Measurements from ENCODE around the gene TXLNA.

The TXLNA gene

GRCh38 chr1:32215629-32216480 is 36.4 kb downstream of the TXLNA start:
- FAIRE-seq: no peak

GRCh38 chr1:32216566-32216965 is 37.1 kb downstream of the TXLNA start:
- FAIRE-seq: no peak

GRCh38 chr1:32219022-32219421 is 39.5 kb downstream of the TXLNA start:
- no peak for FAIRE-seq

GRCh38 chr1:32220746-32221580 is 41.5 kb downstream of the TXLNA start:
- no peak for FAIRE-seq

- no peak for FAIRE-seq
These were observed 42.1 kb downstream of the TXLNA start for GRCh38 chr1:32221581-32221979.

- peak; percentile 44 for FAIRE-seq
These were observed 42.7 kb downstream of the TXLNA start, which contains the start of the genes EIF3I and TMEM234 for GRCh38 chr1:32221980-32222755. TSS of gene EIF3I (plus strand) at chr1:32222407. CDS start at chr1:32222442, 35 bp downstream. TSS of gene TMEM234 (minus strand) at chr1:32222353. CDS start at chr1:32222322, 31 bp downstream.

- FAIRE-seq: no peak
These were observed 44.2 kb downstream of the TXLNA start for GRCh38 chr1:32223683-32224082.

- no peak for FAIRE-seq
These were observed 44.8 kb downstream of the TXLNA start for GRCh38 chr1:32224285-32224684.

GRCh38 chr1:32228771-32229170 is 49.3 kb downstream of the TXLNA start:
- no peak for FAIRE-seq

GRCh38 chr1:32231843-32232432 is 52.5 kb downstream of the TXLNA start:
- no peak for FAIRE-seq

GRCh38 chr1:32232558-32233304 is 53.3 kb downstream of the TXLNA start:
- FAIRE-seq: no peak

- no peak for FAIRE-seq
These were observed 55.3 kb downstream of the TXLNA start for GRCh38 chr1:32234792-32235191.

- FAIRE-seq: no peak
These were observed 59.9 kb downstream of the TXLNA start for GRCh38 chr1:32239337-32239736.

- no peak for FAIRE-seq
These were observed 60.3 kb downstream of the TXLNA start for GRCh38 chr1:32239790-32240139.

GRCh38 chr1:32240140-32240951 is 60.9 kb downstream of the TXLNA start:
- FAIRE-seq: no peak

GRCh38 chr1:32241001-32241763 is 61.7 kb downstream of the TXLNA start:
- FAIRE-seq: no peak

- FAIRE-seq: no peak
These were observed 62.9 kb downstream of the TXLNA start for GRCh38 chr1:32242341-32242851.

- FAIRE-seq: no peak
These were observed 67.4 kb downstream of the TXLNA start, which contains the start of gene FAM167B for GRCh38 chr1:32246888-32247273. TSS of gene FAM167B (plus strand) at chr1:32247222. CDS start at chr1:32247422, 200 bp downstream.

GRCh38 chr1:32247452-32247851 is 68.0 kb downstream of the TXLNA start:
- FAIRE-seq: no peak
